K562 (cell line): ENCODE results near the gene EIF2S3B. TPM values are rescaled to one million over a fixed set of nuclear protein-coding genes. Genes with fewer than 3 reads are reported as not detected.

Experiments
- ATAC-seq: fragments of 200-7000 bp; cut with Tn5 transposase; 3 replicates; pipeline ENCODE4 v1.9.1; 2020; ENCODE audit warnings: moderate library complexity
- BruUV-seq: library from RNA; stranded (reverse); fragments of 400-500 nt; replicated peaks from 2 replicates; lab custom pipeline; 2021; lab: Mats Ljungman, UMichigan
- CTCF ChIA-PET: fragments of 300-600 bp; formaldehyde crosslinking; extraction: SDS; loops from one replicate; lab custom pipeline; 2021; ENCODE audit warnings: low intra/inter-chr PET ratio; lab: Yijun Ruan, JAX
- POLR2A ChIA-PET: fragments of 300-600, 350-650 bp; sonication (Branson Sonifier 250); formaldehyde crosslinking; extraction: SDS; loops from one replicate; lab custom pipeline; 2021; ENCODE audit warnings: antibody characterized with exemption, inconsistent platforms; lab: Yijun Ruan, JAX
- DNase-seq, 4 experiments: peaks; one replicate each; pipeline versions ENCODE4 v3.0.0 to v3.0.0-alpha.2; 2011 to 2018; ENCODE audit warnings: low spot score in 3 of 4, mixed read lengths in 3 of 4; ENCODE audit errors: extremely low read depth in 1 of 4
- FAIRE-seq: peaks from 2 replicates; lab custom pipeline; 2011; peaks lifted over from hg19 to GRCh38; lab: Jason Lieb, UNC
- H2AFZ ChIP-seq: 2 replicates; pipeline ENCODE4 v1.6.0; 2011; ENCODE audit warnings: low read depth, low read length, control low read depth, inconsistent platforms
- H3K27ac ChIP-seq: fragments of 200-600 bp; 3 replicates; pipeline ENCODE4 v1.8.0; 2011; ENCODE audit warnings: low read depth, mild to moderate bottlenecking, control low read depth, inconsistent platforms, low read length, moderate library complexity, mixed read lengths; ENCODE audit errors: extremely low read depth
- H3K27me3 ChIP-seq, 2 experiments: fragments of 300-600 bp in 1 of 2; 2 replicates in 1 of 2; 3 replicates in 1 of 2; pipeline versions ENCODE4 v1.6.0 to v1.8.0; 2011; ENCODE audit warnings: inconsistent platforms in 2 of 2, low read length in 2 of 2, mild to moderate bottlenecking in 1 of 2, mixed read lengths in 1 of 2, moderate library complexity in 1 of 2; ENCODE audit not compliant: control insufficient read depth in 2 of 2, insufficient read depth in 2 of 2
- H3K36me3 ChIP-seq: fragments of 300-600 bp; 3 replicates; pipeline ENCODE4 v1.8.0; 2011; ENCODE audit warnings: mild to moderate bottlenecking, low read length, inconsistent platforms; ENCODE audit not compliant: control insufficient read depth, insufficient read depth
- H3K4me1 ChIP-seq, 2 experiments: fragments of 200-600 bp in 1 of 2; replicated peaks in 1 of 2; 2 replicates in 1 of 2; 3 replicates in 1 of 2; pipeline versions ENCODE4 v1.5.1 to v1.8.0; 2011; ENCODE audit warnings: inconsistent platforms in 2 of 2, low read length in 2 of 2, mild to moderate bottlenecking in 1 of 2, mixed read lengths in 1 of 2, moderate library complexity in 1 of 2; ENCODE audit not compliant: control insufficient read depth in 2 of 2, insufficient read depth in 2 of 2
- H3K4me2 ChIP-seq: 2 replicates; pipeline ENCODE4 v1.6.1; 2011; ENCODE audit warnings: low read length, control low read depth, inconsistent platforms, mixed read lengths; ENCODE audit not compliant: insufficient read depth
- H3K4me3 ChIP-seq: fragments of 200-600 bp; sonication (generic), shearing (Covaris generic); 2 replicates; pipeline ENCODE4 v1.5.1; 2016; ENCODE audit warnings: control low read depth, inconsistent platforms
- H3K79me2 ChIP-seq: fragments of 200-600 bp; 3 replicates; pipeline ENCODE4 v1.8.0; 2011; ENCODE audit warnings: low read length, inconsistent platforms; ENCODE audit not compliant: control insufficient read depth, insufficient read depth
- H3K9ac ChIP-seq, 2 experiments: 2 replicates each; pipeline versions ENCODE4 v1.6.0 to v1.6.1; 2011; ENCODE audit warnings: low read depth in 2 of 2, low read length in 2 of 2, control low read depth in 1 of 2, inconsistent platforms in 1 of 2, mild to moderate bottlenecking in 1 of 2, mixed read lengths in 1 of 2; ENCODE audit not compliant: insufficient read depth in 1 of 2
- H3K9me1 ChIP-seq: one replicate; pipeline ENCODE4 v1.6.0; 2011; ENCODE audit warnings: inconsistent platforms, mild to moderate bottlenecking, low read length, moderate library complexity; ENCODE audit not compliant: control insufficient read depth, insufficient read depth
- H3K9me3 ChIP-seq: replicated peaks from 2 replicates; pipeline ENCODE4 v1.5.1; 2011; ENCODE audit warnings: low read depth, low read length, inconsistent platforms; ENCODE audit not compliant: control insufficient read depth, insufficient read depth
- H4K20me1 ChIP-seq: replicated peaks from 2 replicates; pipeline ENCODE4 v1.6.1; 2011; ENCODE audit warnings: low read length, inconsistent platforms, mixed read lengths; ENCODE audit not compliant: control insufficient read depth, insufficient read depth
- ARID1B ChIP-seq: fragments of 450-650 bp; IDR thresholded peaks from 2 replicates; pipeline ENCODE4 v1.6.1; 2016; ENCODE audit warnings: antibody characterized with exemption, mild to moderate bottlenecking, inconsistent platforms
- BDP1 ChIP-seq: IDR thresholded peaks from 3 replicates; pipeline ENCODE4 v1.6.1; 2011; ENCODE audit not compliant: insufficient read length, insufficient read depth
- COPS2 ChIP-seq: fragments of 450-650 bp; conservative IDR thresholded peaks from 2 replicates; pipeline ENCODE4 v1.6.1; 2016; ENCODE audit warnings: mild to moderate bottlenecking, moderate library complexity
- FOXK2 ChIP-seq, 2 experiments: fragments of 450-650 bp; IDR thresholded peaks in 1 of 2; conservative IDR thresholded peaks in 1 of 2; 2 replicates each; pipeline ENCODE4 v1.6.1; 2016; ENCODE audit warnings: low read depth in 2 of 2, mild to moderate bottlenecking in 1 of 2
- FOXP4 ChIP-seq: sonication (generic); formaldehyde crosslinking; IDR thresholded peaks from 2 replicates; pipeline ENCODE4 v1.8.0; 2022; ENCODE audit warnings: mild to moderate bottlenecking, missing genetic modification reagents, borderline replicate concordance
- ILF3 ChIP-seq: fragments of 450-650 bp; IDR thresholded peaks from 2 replicates; pipeline ENCODE4 v1.6.1; 2018; ENCODE audit warnings: antibody characterized with exemption, mild to moderate bottlenecking, moderate library complexity, borderline replicate concordance
- KHSRP ChIP-seq: fragments of 450-650 bp; IDR thresholded peaks from 2 replicates; pipeline ENCODE4 v1.6.1; 2017
- KLF16 ChIP-seq: IDR thresholded peaks from 2 replicates; pipeline ENCODE4 v1.6.1; 2016; ENCODE audit warnings: antibody characterized with exemption
- MTA2 ChIP-seq: fragments of 450-650 bp; IDR thresholded peaks from 2 replicates; pipeline ENCODE4 v1.6.1; 2016; ENCODE audit warnings: low read depth
- NR1H2 ChIP-seq: sonication (generic); formaldehyde crosslinking; IDR thresholded peaks from 2 replicates; pipeline ENCODE4 v1.4.0; 2020; ENCODE audit warnings: mild to moderate bottlenecking, missing genetic modification reagents
- PURB ChIP-seq: sonication (generic); formaldehyde crosslinking; IDR thresholded peaks from 2 replicates; pipeline ENCODE4 v1.9.0; 2021; ENCODE audit warnings: low read depth, mild to moderate bottlenecking, missing genetic modification reagents
- SMARCE1 ChIP-seq: fragments of 450-650 bp; IDR thresholded peaks from 2 replicates; pipeline ENCODE4 v1.7.1; 2016; ENCODE audit warnings: mild to moderate bottlenecking
- SP1 ChIP-seq: sonication (generic); formaldehyde crosslinking; IDR thresholded peaks from 2 replicates; pipeline ENCODE4 v1.8.1; 2022; ENCODE audit warnings: mild to moderate bottlenecking, missing genetic modification reagents
- SUPT5H ChIP-seq: fragments of 450-650 bp; IDR thresholded peaks from 2 replicates; pipeline ENCODE4 v1.6.1; 2016
- TAF1 ChIP-seq: IDR thresholded peaks from 2 replicates; pipeline ENCODE4 v1.6.1; 2011; ENCODE audit warnings: mild to moderate bottlenecking, low read length, moderate library complexity; ENCODE audit not compliant: insufficient read depth, control insufficient read depth, severe bottlenecking; ENCODE audit errors: extremely low read depth
- TEAD4 ChIP-seq, 2 experiments: sonication (generic) in 1 of 2; formaldehyde crosslinking in 1 of 2; IDR thresholded peaks; 2 replicates each; pipeline versions ENCODE4 v1.6.1 to v1.8.0; 2012 to 2022; ENCODE audit warnings: borderline replicate concordance in 1 of 2, inconsistent platforms in 1 of 2, low read length in 1 of 2, mild to moderate bottlenecking in 1 of 2, missing genetic modification reagents in 1 of 2
- ZNF140 ChIP-seq: fragments of 250-450 bp; sonication (Bioruptor Pico); IDR thresholded peaks from 2 replicates; pipeline ENCODE4 v1.8.0; 2021; ENCODE audit warnings: moderate library complexity, mild to moderate bottlenecking, inconsistent platforms
- WGBS: fragments of 100-300 bp; shearing (Covaris generic); methylation state at CpG from one replicate; pipeline ENCODE4 v1.1.6; 2016; ENCODE audit warnings: low coverage, mixed read lengths; ENCODE audit not compliant: insufficient coverage; ENCODE audit errors: missing lambda C conversion rate; 5-methylcytosine and 5-hydroxymethylcytosine counted together
- in situ Hi-C: fragments of 300-500 bp; cut with MboI; formaldehyde crosslinking; loops from 4 replicates; pipeline ENCODE4 v1.15.0; 2018; ENCODE audit warnings: inconsistent platforms, mixed read lengths
- intact Hi-C: fragments of 100-400 bp; cut with micrococcal nuclease; formaldehyde crosslinking; loops from 2 replicates; pipeline ENCODE4 v1.14.2; 2022
- polyA plus RNA-seq, 8 experiments: library from polyadenylated mRNA; depleted of rRNA in 4 of 8; stranded (reverse) in 5 of 8; unstranded in 3 of 8; fragments of >200 nt; fragmentation: Nextera tagmentation in 2 of 8; fragmentation: Illumina TruSeq in 1 of 8; extraction: Ambion mirVana in 2 of 8; extraction: Trizol in 1 of 8; gene quantifications; 2 replicates each; pipeline versions ENCODE4 v1.2.1 to v1.2.3, GENCODE V29; 2011 to 2014; ENCODE audit warnings: inconsistent platforms in 1 of 8, missing spikeins in 1 of 8
- total RNA-seq, 7 experiments: library from RNA; depleted of rRNA in 6 of 7; stranded (reverse); fragments of >200 nt in 6 of 7; fragmentation: Illumina TruSeq in 2 of 7; extraction: Trizol in 2 of 7; gene quantifications; 2 replicates each; pipeline versions ENCODE4 v1.2.1 to v1.2.3, GENCODE V29; 2011 to 2021; ENCODE audit warnings: low replicate concordance in 1 of 7

The EIF2S3B gene
- total and polyA plus RNA-seq, 9 of the 15 experiments (the other 6 are each of a cell fraction or from before 2014, with no cell fraction given): 0.45 to 5.1 (median 2.0) TPM

- ATAC-seq (no peak), FAIRE-seq (no peak), DNase-seq (no peak)
- in situ Hi-C loops: no loop called here
- Histone ChIP-seq H2AFZ (no peak overlapping the region), H3K79me2 (no peaks in the 10 kb centered on the region), H3K27ac (no peak overlapping the region), H3K4me1 (no peaks in the 10 kb centered on the region), H3K27me3 (no peaks in the 10 kb centered on the region), H3K4me3 (no peak overlapping the region), H4K20me1 (no peaks in the 10 kb centered on the region), H3K9me1 (no peaks in the 10 kb centered on the region), H3K4me2 (no peak overlapping the region), H3K36me3 (no peaks in the 10 kb centered on the region), H3K9ac (no peak overlapping the region), H3K9me3 (no peaks in the 10 kb centered on the region)
- ChIA-PET CTCF (no interaction called here), POLR2A (no interaction called here)
- no TSS peak for BruUV-seq
- WGBS: 3% methylated on average over 3 of the region's 3 CpGs
- TF ChIP-seq MTA2 (no peak), ILF3 (no peak), BDP1 (no peak), NR1H2 (CRISPR knock-in tag) (no peak), SP1 (CRISPR knock-in tag) (no peak), KLF16 (no peak), ARID1B (no peak), SMARCE1 (no peak), TAF1 (no peak), SUPT5H (no peak), FOXK2 (conservative IDR thresholded peaks at IDR 0.05 in 1 of 2, IDR thresholded peaks at IDR 0.05 in 1 of 2; ENCODE audit: low read depth in 2 of 2) (no peak), TEAD4 (IDR thresholded peaks at IDR 0.05; ENCODE audit: low read length) (no peak), TEAD4 (CRISPR knock-in tag; IDR thresholded peaks at IDR 0.05; ENCODE audit: borderline replicate concordance) (no peak), FOXP4 (no peak), COPS2 (no peak), PURB (CRISPR knock-in tag) (no peak), ZNF140 (no peak), KHSRP (no peak)
- intact Hi-C loops: no loop called here
Measured at GRCh38 chr12:10529603-10530002, 23.9 kb downstream of the EIF2S3B start.
